Breast epithelium (tissue), 4 donors: ENCODE results near the gene CDH16. TPM values are rescaled to one million over a fixed set of nuclear protein-coding genes. Genes with fewer than 3 reads are reported as not detected.

ENCODE experiments used
- DNase-seq, 2 donors: peaks; one replicate each; pipeline ENCODE4 v3.0.0-alpha.2; 2019; ENCODE audit warnings: low spot score in 2 of 2
- H3K27ac ChIP-seq, 2 donors: fragments of 200-600 bp; sonication (generic) in 1 of 2; one replicate each; pipeline ENCODE4 v1.5.1; 2016 to 2019; ENCODE audit warnings: mild to moderate bottlenecking in 1 of 2
- H3K27me3 ChIP-seq, 2 donors: fragments of 200-600 bp; sonication (generic) in 1 of 2; one replicate each; pipeline versions ENCODE4 v1.5.1 to v1.6.0; 2017 to 2019; ENCODE audit warnings: control low read depth in 1 of 2, mild to moderate bottlenecking in 1 of 2
- H3K36me3 ChIP-seq: fragments of 200-600 bp; one replicate; pipeline ENCODE4 v1.5.1; 2019
- H3K4me1 ChIP-seq, 2 donors: fragments of 200-600 bp; sonication (generic); one replicate each; pipeline ENCODE4 v1.5.1; 2016 to 2019; ENCODE audit warnings: control low read depth in 1 of 2
- H3K4me3 ChIP-seq, 3 donors: fragments of 200-600 bp; sonication (generic); 1 replicate in 2 of 3; 2 replicates in 1 of 3; pipeline ENCODE4 v1.5.1; 2016 to 2019; ENCODE audit warnings: mild to moderate bottlenecking in 3 of 3, moderate library complexity in 2 of 3
- H3K9me3 ChIP-seq, 2 donors: fragments of 200-600 bp; sonication (generic) in 1 of 2; one replicate each; pipeline ENCODE4 v1.5.1; 2016 to 2019; ENCODE audit warnings: control low read depth in 1 of 2
- POLR2A ChIP-seq: fragments of 450-650 bp; IDR thresholded peaks from one replicate; pipeline ENCODE4 v1.6.1; 2016; ENCODE audit warnings: antibody characterized with exemption, mild to moderate bottlenecking, moderate library complexity
- POLR2AphosphoS5 ChIP-seq, 3 donors: sonication (generic); formaldehyde crosslinking; IDR thresholded peaks; one replicate each; pipeline ENCODE4 v1.6.1; 2017; ENCODE audit warnings: antibody characterized with exemption in 3 of 3
- intact Hi-C: fragments of 100-400 bp; cut with DNase I; formaldehyde crosslinking; loops from one replicate; pipeline ENCODE4 v1.15.1; 2023; ENCODE audit warnings: low total_unique reads
- total RNA-seq, 3 donors: library from RNA; depleted of rRNA; stranded (reverse); fragments of >200 nt; gene quantifications; one replicate each; pipeline ENCODE4 v1.1.0, GENCODE V29; 2016
- TF ChIP-seq, protein P1 (sequence below), 3 donors: fragments of 450-650 bp; IDR thresholded peaks; one replicate each; pipeline ENCODE4 v1.5.1; 2016 to 2017; ENCODE audit warnings: antibody characterized with exemption in 3 of 3, mild to moderate bottlenecking in 3 of 3, moderate library complexity in 3 of 3

Gene CDH16
- total RNA-seq, 3 donors from 2014 or later, result not detected

DNA sequence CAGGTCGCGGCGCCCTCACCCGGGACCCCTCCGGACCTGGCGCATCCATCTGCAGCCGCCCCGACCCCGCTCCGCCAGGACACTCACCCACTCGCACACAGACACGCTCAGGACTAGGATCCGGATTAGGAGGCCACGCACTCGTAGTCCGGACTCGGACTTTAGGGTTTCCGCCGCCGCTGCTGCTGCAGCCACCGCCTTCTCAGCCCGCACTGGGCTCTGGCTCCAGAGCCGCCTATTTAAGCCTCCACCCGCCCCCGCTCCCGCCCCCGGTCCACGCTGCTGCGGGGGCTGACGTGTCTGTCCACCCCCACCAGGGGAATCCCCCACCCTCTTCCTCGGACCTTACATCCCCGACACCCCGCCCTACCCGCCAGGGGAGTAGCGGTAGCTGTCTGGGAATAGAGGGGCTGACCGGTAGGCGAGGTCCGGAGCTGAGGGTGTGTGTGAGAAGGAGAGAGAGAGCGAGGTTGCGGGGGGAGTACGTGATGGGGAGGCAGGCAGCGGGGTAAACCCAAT, 6.7 kb upstream of the CDH16 start, which contains the start of gene RRAD:
TSS of gene RRAD (minus strand) at position 214 of the 519 bp plus-strand sequence. CDS start 356 bp downstream, outside the sequence.
- Histone ChIP-seq H3K9me3 (no peaks in the 10 kb centered on the region), H3K27ac (peak within 1 kb of the TSS; percentile 17 to 74), H3K36me3 (no peaks in the 10 kb centered on the region), H3K4me1 (peaks cover 0 to 6% of the 10 kb centered on the region in 2 donors), H3K4me3 (peak within 1 kb of the TSS; percentile 45 to 70 (median 51)), H3K27me3 (peaks cover 0 to 4% of the 10 kb centered on the region in 2 donors)
- TF ChIP-seq POLR2AphosphoS5 (IDR thresholded peaks at IDR 0.05) (no peak), POLR2A (no peak)
- TF ChIP-seq, protein P1, sequence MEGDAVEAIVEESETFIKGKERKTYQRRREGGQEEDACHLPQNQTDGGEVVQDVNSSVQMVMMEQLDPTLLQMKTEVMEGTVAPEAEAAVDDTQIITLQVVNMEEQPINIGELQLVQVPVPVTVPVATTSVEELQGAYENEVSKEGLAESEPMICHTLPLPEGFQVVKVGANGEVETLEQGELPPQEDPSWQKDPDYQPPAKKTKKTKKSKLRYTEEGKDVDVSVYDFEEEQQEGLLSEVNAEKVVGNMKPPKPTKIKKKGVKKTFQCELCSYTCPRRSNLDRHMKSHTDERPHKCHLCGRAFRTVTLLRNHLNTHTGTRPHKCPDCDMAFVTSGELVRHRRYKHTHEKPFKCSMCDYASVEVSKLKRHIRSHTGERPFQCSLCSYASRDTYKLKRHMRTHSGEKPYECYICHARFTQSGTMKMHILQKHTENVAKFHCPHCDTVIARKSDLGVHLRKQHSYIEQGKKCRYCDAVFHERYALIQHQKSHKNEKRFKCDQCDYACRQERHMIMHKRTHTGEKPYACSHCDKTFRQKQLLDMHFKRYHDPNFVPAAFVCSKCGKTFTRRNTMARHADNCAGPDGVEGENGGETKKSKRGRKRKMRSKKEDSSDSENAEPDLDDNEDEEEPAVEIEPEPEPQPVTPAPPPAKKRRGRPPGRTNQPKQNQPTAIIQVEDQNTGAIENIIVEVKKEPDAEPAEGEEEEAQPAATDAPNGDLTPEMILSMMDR (IDR thresholded peaks at IDR 0.05), result no peak
- DNase-seq, result no peak
- intact Hi-C loops, result no loop called here

DNA sequence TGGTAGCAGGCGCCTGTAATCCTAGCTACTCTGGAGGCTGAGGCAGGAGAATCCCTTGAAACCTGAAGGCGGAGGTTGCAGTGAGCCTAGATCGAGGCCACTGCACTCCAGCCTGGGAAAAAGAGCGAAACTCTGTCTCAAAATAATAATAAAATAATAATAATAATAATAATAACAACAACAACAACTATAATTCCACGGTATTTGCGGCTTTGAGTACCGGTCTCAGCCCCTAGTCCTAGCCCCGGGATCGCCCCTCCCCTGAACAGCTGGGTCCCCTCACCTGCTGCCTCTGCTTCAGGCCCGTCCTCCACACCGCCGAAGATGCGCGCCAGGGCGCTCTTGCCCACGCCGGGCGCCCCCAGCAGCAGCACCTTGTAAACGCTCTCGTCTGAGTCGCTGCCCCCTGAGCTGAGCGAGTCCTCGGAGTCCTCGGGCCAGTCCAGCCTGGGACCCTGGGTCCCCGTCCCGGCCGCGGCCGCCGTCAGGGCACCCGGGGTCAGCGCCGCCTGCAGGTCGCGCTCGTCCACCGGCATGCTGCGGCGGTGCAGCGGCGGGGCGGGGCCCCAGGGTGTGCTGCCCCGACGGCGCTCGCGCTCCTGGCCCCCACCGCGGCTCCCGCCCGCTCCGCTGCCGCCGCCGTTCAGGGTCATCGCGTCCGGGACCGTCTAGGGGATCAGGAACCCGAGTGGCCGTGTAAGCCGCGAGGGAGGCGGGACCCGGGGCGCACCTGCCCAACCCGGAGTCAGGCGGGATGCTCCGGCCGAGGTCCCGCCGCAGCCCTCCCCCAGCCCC, 6.0 kb upstream of the CDH16 start:
- Histone ChIP-seq H3K27ac (peak overlapping the region; percentile 13 to 74), H3K36me3 (no peaks in the 10 kb centered on the region), H3K27me3 (peaks cover 0 to 9% of the 10 kb centered on the region in 2 donors), H3K9me3 (no peaks in the 10 kb centered on the region), H3K4me1 (peaks cover 0 to 6% of the 10 kb centered on the region in 2 donors), H3K4me3 (peak overlapping the region; percentile 45 to 70 (median 51))
- intact Hi-C loops, result no loop called here
- DNase-seq, result no peak
- TF ChIP-seq POLR2A, result no peak
- TF ChIP-seq, protein P1 (IDR thresholded peaks at IDR 0.05), result peak in 1 of 3 donors; percentile 37

DNA sequence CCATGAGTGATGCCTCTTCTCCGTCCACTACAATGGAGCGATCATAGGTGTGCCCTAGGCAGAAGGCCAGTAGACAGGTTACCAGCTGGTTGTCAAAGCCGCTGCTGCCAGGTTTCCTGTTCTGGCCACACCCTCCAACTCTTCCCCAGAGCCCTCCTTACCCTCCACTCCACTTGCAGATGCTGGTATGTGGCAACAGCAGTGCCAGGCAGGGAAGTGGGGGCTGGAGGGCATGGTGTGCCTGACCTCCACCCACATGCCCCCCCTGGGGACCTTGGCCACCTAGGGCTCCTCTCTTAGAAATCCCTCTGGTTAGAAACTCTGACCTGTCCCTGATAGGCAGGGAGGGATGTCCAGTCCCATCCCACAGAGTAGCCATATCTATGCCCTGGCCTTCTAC, 5.2 kb upstream of the CDH16 start:
- no peaks in the 10 kb centered on the region for H3K36me3 ChIP-seq
- DNase-seq, result no peak
- H3K9me3 ChIP-seq, result no peaks in the 10 kb centered on the region
- H3K27me3 ChIP-seq, result peaks cover 0 to 14% of the 10 kb centered on the region in 2 donors
- peak overlapping the region in 1 of 2 donors; percentile 12 for H3K27ac ChIP-seq
- H3K4me3 ChIP-seq, result peak overlapping the region; percentile 45 to 70 (median 51)
- TF ChIP-seq, protein P1 (IDR thresholded peaks at IDR 0.05), result no peak
- no peak for TF ChIP-seq POLR2AphosphoS5 (IDR thresholded peaks at IDR 0.05)
- no peak for TF ChIP-seq POLR2A
- H3K4me1 ChIP-seq, result peaks cover 0 to 6% of the 10 kb centered on the region in 2 donors
- intact Hi-C loops, result no loop called here

DNA sequence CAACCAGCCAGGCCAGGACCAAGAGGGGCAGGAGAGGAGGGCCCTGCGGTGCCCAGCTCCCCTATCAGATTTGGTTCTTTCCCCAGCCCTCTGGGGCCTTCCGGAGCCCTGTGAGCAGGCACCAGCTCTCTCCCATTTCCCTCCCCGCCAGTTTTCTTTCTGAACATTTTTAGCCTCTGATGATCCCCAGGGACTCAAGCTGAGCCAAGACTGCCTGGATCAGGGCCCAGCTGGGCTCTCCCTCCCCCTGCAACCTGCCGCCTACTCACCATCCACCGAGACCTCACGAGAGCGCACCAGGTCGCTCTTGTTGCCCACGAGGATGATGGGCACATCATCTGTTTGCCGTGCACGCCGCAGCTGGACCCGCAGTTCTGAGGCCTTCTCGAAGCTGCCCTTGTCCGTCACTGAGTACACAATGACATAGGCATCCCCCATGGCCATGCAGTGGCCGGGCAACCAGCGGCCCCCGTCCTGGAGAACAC, 4.6 kb upstream of the CDH16 start:
- no peaks in the 10 kb centered on the region for H3K36me3 ChIP-seq
- intact Hi-C loops, result no loop called here
- no peak for DNase-seq
- TF ChIP-seq, protein P1 (IDR thresholded peaks at IDR 0.05), result no peak
- TF ChIP-seq POLR2AphosphoS5 (IDR thresholded peaks at IDR 0.05), result peak in 1 of 3 donors; percentile 10
- no peak for TF ChIP-seq POLR2A
- peak overlapping the region in 1 of 2 donors; percentile 52 for H3K27ac ChIP-seq
- H3K9me3 ChIP-seq, result no peaks in the 10 kb centered on the region
- H3K4me3 ChIP-seq, result peak overlapping the region; percentile 45 to 70 (median 51)
- H3K4me1 ChIP-seq, result peaks cover 0 to 6% of the 10 kb centered on the region in 2 donors
- H3K27me3 ChIP-seq, result peaks cover 0 to 14% of the 10 kb centered on the region in 2 donors
